ENCODE data around the gene MX1.

Gene MX1

GRCh38 chr21:41431788-41432548 lies 5.9 kb downstream of the MX1 start:
- Histone ChIP-seq H3K9ac (ENCODE audit: low read depth, low read length) (no peak overlapping the region), H3K9me3 (ENCODE audit: control insufficient read depth, insufficient read depth, low read length) (no peaks in the 10 kb centered on the region), H3K4me1 (ENCODE audit: insufficient read depth, low read length) (no peaks in the 10 kb centered on the region; the same call in 1 of the 2 replicates), H3K36me3 (ENCODE audit: insufficient read depth, low read length) (no peaks in the 10 kb centered on the region; the same call in 1 of the 2 replicates)

GRCh38 chr21:41432562-41433460 lies 6.8 kb downstream of the MX1 start:
- Histone ChIP-seq H3K36me3 (ENCODE audit: insufficient read depth, low read length) (no peaks in the 10 kb centered on the region; the same call in 1 of the 2 replicates), H3K9ac (ENCODE audit: low read depth, low read length) (no peak overlapping the region), H3K9me3 (ENCODE audit: control insufficient read depth, insufficient read depth, low read length) (no peaks in the 10 kb centered on the region), H3K4me1 (ENCODE audit: insufficient read depth, low read length) (no peaks in the 10 kb centered on the region)

GRCh38 chr21:41433566-41433965 lies 7.5 kb downstream of the MX1 start:
- Histone ChIP-seq H3K9ac (ENCODE audit: low read depth, low read length) (no peak overlapping the region), H3K36me3 (ENCODE audit: insufficient read depth, low read length) (no peaks in the 10 kb centered on the region; the same call in 1 of the 2 replicates)

GRCh38 chr21:41435706-41436105 lies 9.7 kb downstream of the MX1 start:
- H3K36me3 ChIP-seq (ENCODE audit: insufficient read depth, low read length): no peaks in the 10 kb centered on the region; the same call in 1 of the 2 replicates
- no peaks in the 10 kb centered on the region for H3K9me3 ChIP-seq (ENCODE audit: control insufficient read depth, insufficient read depth, low read length)
- H3K4me1 ChIP-seq (ENCODE audit: insufficient read depth, low read length): no peaks in the 10 kb centered on the region
- no peak overlapping the region for H3K9ac ChIP-seq (ENCODE audit: low read depth, low read length)

More at GRCh38 chr21:41433566-41433965, 7.5 kb downstream of the MX1 start:
- H3K9me3 ChIP-seq (ENCODE audit: control insufficient read depth, insufficient read depth, low read length): no peaks in the 10 kb centered on the region
- H3K4me1 ChIP-seq (ENCODE audit: insufficient read depth, low read length): no peaks in the 10 kb centered on the region

- Histone ChIP-seq H3K9ac (ENCODE audit: low read depth, low read length) (no peak overlapping the region), H3K4me1 (ENCODE audit: insufficient read depth, low read length) (no peaks in the 10 kb centered on the region), H3K36me3 (ENCODE audit: insufficient read depth, low read length) (no peaks in the 10 kb centered on the region), H3K9me3 (ENCODE audit: control insufficient read depth, insufficient read depth, low read length) (no peaks in the 10 kb centered on the region)
Observed at GRCh38 chr21:41437729-41438128, 11.7 kb downstream of the MX1 start.

- Histone ChIP-seq H3K9ac (ENCODE audit: low read depth, low read length) (no peak overlapping the region), H3K36me3 (ENCODE audit: insufficient read depth, low read length) (no peaks in the 10 kb centered on the region), H3K9me3 (ENCODE audit: control insufficient read depth, insufficient read depth, low read length) (no peaks in the 10 kb centered on the region), H3K4me1 (ENCODE audit: insufficient read depth, low read length) (no peaks in the 10 kb centered on the region)
Observed at GRCh38 chr21:41438425-41439113, 12.5 kb downstream of the MX1 start.

DNA sequence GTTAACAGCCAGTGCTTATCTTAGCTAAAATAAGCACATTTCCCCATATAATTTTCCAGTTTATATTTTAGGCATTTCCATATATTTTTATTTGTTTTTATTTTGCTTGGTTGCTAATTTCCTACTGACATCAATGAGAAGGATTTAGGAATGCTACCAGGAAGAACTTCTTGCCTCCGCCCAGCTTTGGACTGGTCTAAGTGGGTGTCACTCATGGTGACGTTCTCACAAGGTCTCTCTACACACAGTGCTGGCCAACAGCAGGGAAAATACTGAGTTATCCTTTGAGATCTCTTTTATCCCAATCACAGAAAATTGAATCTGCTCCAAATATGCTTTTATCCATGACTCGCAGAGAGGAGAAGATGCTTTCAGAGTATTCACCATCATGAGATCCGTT lies 13.2 kb downstream of the MX1 start:
- H3K9ac ChIP-seq (ENCODE audit: low read depth, low read length): no peak overlapping the region
- H3K4me1 ChIP-seq (ENCODE audit: insufficient read depth, low read length): no peaks in the 10 kb centered on the region
- no peaks in the 10 kb centered on the region for H3K9me3 ChIP-seq (ENCODE audit: control insufficient read depth, insufficient read depth, low read length)
- H3K36me3 ChIP-seq (ENCODE audit: insufficient read depth, low read length): no peaks in the 10 kb centered on the region

DNA sequence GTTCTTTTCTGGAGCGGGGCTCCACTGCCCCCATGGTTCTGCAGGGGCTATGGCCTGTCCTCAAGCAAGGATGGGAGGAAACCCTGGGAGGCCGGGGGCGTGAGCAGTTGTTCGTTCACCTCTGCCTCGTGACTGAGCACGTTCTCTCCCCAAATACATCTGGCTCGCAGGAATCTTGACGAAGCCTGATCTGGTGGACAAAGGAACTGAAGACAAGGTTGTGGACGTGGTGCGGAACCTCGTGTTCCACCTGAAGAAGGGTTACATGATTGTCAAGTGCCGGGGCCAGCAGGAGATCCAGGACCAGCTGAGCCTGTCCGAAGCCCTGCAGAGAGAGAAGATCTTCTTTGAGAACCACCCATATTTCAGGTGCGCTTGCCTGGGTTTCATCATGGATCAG lies 15.5 kb downstream of the MX1 start:
- Histone ChIP-seq H3K4me1 (ENCODE audit: insufficient read depth, low read length) (no peaks in the 10 kb centered on the region), H3K9ac (ENCODE audit: low read depth, low read length) (no peak overlapping the region), H3K36me3 (ENCODE audit: insufficient read depth, low read length) (no peaks in the 10 kb centered on the region), H3K9me3 (ENCODE audit: control insufficient read depth, insufficient read depth, low read length) (no peaks in the 10 kb centered on the region)

DNA sequence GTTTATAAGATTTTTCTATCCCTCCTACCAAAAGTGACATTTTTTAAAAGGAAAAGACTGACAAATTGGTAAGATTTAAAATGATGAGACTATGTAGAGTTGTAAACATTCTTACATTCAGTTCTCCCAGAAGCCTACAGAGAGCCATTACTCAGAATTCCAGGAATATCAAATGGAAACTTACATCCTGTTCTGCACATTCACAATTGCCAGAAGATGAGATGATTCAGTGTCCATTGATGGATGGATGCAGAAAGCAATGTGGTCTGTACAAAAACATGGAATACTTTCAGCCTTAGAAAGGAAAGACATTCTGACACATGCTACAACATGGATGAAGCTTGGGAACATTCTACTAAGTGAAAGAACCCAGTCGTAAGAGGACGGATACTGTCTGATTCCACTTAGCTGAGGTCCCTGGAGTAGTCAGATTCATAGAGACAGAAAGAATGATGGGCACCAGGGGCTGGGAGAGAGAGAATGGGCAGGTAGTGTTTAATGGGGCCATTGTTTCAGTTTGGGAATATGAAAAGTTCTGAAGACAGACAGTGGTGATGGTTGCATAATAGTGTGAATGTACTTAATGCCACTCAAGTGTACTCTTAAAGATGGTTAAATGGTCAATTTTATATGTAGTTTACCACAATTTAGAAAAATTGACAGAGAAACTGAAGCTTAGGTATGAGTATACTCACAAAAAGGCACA lies 16.6 kb downstream of the MX1 start:
- Histone ChIP-seq H3K36me3 (ENCODE audit: insufficient read depth, low read length) (no peaks in the 10 kb centered on the region), H3K9ac (ENCODE audit: low read depth, low read length) (no peak overlapping the region), H3K9me3 (ENCODE audit: control insufficient read depth, insufficient read depth, low read length) (no peaks in the 10 kb centered on the region), H3K4me1 (ENCODE audit: insufficient read depth, low read length) (no peaks in the 10 kb centered on the region)

- no peaks in the 10 kb centered on the region for H3K36me3 ChIP-seq (ENCODE audit: insufficient read depth, low read length)
Observed at GRCh38 chr21:41443562-41443961, 17.5 kb downstream of the MX1 start.

DNA sequence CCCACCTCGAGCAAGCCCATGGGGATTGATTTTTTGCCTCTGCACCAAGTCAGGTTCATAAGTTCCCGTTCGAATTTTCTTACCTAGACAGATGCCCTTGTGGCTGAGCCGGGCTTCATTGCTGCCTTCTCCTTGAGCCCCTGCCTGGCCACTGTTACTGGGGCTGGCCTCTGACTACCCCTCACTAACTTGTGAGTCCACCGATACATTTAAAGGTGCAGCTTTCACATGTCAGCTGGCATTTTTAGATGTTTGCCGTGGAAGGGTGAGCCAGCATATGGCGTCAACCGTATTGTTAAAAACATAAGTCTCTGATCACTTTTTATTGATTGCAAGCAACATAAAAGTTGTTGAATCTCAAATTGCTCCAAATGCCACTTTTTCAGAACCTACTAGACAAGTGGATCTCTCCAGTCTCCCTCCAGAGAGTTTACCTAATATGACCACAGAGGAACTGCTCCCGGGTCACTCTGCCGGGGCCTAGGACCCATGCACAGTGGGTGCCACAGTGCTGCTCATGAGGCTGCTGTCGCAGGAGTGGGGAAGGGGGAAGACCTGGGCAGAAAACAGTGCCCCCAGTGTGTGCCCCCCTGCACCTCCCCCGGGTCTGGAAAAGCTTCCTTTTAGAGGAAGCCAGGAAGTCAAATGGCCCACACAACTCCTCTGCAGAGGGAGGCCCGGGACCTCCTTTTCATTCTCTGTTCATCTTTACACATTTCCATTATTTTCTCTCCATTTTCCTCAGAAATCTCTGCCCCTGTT lies 18.8 kb downstream of the MX1 start:
- Histone ChIP-seq H3K4me1 (ENCODE audit: insufficient read depth, low read length) (no peaks in the 10 kb centered on the region), H3K9me3 (ENCODE audit: control insufficient read depth, insufficient read depth, low read length) (no peaks in the 10 kb centered on the region), H3K36me3 (ENCODE audit: insufficient read depth, low read length) (no peaks in the 10 kb centered on the region), H3K9ac (ENCODE audit: low read depth, low read length) (no peak overlapping the region)

More at GRCh38 chr21:41443562-41443961, 17.5 kb downstream of the MX1 start:
- H3K9ac ChIP-seq (ENCODE audit: low read depth, low read length): no peak overlapping the region
- H3K4me1 ChIP-seq (ENCODE audit: insufficient read depth, low read length): no peaks in the 10 kb centered on the region
- no peaks in the 10 kb centered on the region for H3K9me3 ChIP-seq (ENCODE audit: control insufficient read depth, insufficient read depth, low read length)

DNA sequence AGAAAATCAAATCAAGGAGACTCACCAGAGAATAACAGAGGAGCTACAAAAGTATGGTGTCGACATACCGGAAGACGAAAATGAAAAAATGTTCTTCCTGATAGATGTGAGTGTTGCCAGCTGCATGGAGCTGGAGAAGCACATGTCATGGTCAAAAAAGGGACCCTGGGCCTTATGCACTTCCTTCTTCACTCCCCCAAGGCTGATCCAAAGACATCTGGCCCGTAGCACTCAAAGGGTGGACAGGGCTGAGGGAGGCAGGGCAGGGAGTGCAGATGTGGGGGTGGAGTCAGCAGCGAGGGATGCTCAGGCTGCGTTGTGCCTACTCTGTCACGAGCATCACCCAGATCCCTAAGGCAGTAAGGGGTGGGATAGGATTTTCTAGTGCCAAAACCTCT lies 19.4 kb downstream of the MX1 start:
- no peak overlapping the region for H3K9ac ChIP-seq (ENCODE audit: low read depth, low read length)
- no peaks in the 10 kb centered on the region for H3K4me1 ChIP-seq (ENCODE audit: insufficient read depth, low read length)
- no peaks in the 10 kb centered on the region for H3K9me3 ChIP-seq (ENCODE audit: control insufficient read depth, insufficient read depth, low read length)
- no peaks in the 10 kb centered on the region for H3K36me3 ChIP-seq (ENCODE audit: insufficient read depth, low read length)

DNA sequence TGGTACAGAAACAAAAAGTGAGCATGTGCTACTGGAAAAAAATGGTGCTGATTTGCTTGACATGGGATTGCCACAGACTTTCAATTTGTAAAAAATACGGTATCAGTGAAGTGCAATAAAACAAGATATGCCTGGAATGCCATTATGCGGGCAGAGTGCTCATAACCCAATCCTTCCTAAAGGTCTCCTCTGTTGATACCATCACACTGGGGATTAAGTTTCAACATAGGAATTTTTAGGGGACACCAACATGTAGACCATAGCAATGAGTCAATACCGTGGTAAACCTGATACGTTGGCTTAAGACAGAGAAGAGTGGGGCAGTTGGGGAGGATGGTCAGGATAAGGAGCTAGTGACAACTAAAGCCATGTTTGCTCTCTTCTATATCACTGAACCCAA lies 20.5 kb downstream of the MX1 start:
- Histone ChIP-seq H3K9me3 (ENCODE audit: control insufficient read depth, insufficient read depth, low read length) (no peaks in the 10 kb centered on the region), H3K4me1 (ENCODE audit: insufficient read depth, low read length) (no peaks in the 10 kb centered on the region), H3K9ac (ENCODE audit: low read depth, low read length) (no peak overlapping the region), H3K36me3 (ENCODE audit: insufficient read depth, low read length) (no peaks in the 10 kb centered on the region)

All from ES-I3 (cell line).